ENCODE results near the gene PLEKHG3.

PLEKHG3 gene

DNA sequence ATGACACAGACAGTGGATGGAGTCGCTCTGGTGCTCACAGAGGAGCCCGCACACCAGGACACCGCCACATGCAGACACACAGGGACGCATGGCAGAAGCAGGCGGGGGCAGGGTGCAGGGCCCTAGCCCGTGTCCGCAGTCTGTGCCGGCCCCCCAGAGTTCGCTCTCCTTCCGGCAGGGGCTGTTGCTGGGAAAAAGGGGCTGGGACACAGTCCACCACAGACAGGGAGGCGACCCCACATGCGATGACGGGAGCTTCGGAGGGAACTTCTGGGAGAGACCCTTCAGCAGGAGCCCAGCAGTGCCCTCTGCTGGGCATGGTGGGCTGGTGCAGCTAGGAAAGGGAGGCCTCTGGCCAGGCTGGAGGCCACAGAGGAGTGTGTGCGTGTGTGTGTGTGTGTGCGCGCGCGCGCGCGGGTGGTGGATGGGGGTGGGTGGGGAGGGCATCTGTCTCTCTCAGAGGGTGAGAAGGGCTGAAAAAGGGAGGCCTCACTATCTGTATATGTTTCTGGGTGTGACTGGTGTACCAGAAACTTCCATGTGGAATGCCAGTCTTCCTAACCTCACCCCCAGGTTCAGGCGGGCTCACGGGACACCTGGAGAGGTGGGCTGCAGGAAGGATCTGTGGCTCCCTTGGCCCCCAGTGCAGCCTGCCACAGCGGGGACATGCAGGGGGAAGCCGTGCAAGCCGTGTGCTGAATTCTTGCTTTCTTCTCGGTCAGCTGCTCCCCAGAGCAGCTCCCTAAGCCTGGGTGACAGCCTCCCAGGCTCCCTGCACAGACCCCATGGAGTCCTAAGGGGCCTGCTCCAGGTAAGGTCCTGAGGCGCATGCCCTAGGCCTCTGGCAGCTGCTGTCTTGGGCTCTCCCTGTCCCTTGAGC, 60.7 kb downstream of the PLEKHG3 start:
- peak; percentile 26 for DNase-seq (ENCODE audit: low read depth)

DNA sequence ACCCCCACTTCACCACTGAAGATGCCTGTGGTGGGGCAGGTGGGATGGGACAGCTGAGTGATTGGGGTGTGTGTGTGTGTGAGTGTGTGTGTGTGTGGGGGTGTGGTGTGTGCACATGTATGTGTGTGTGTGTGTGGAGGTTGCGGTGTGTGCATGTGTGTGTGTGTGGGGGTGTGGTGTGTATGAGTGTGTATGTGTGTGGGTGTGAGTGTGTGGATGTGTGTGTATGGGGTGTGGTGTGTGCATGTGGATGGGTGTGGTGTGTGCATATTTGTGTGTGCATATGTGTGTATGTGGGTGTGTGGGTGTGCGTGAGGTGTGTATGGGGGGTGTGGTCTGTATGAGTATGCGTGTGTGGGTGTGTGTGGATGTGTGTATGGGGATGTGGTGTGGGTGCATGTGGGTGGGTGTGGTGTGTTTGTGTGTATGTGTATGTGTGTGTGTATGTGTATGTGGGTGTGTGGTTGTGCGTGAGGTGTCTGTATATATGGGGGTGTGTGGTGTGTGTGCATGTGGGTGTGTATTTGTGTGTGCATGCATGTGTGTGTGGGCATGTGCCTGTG, 61.6 kb downstream of the PLEKHG3 start:
- no peak for DNase-seq (ENCODE audit: low read depth)

- DNase-seq (ENCODE audit: low read depth) = no peak
These were observed 62.4 kb downstream of the PLEKHG3 start for GRCh38 chr14:64766430-64767151.

- no peak for DNase-seq (ENCODE audit: low read depth)
These were observed 63.2 kb downstream of the PLEKHG3 start for GRCh38 chr14:64767215-64767964.

GRCh38 chr14:64768401-64769095, 64.3 kb downstream of the PLEKHG3 start:
- DNase-seq (ENCODE audit: low read depth) = no peak

GRCh38 chr14:64769096-64770020, 65.1 kb downstream of the PLEKHG3 start:
- no peak for DNase-seq (ENCODE audit: low read depth)

DNA sequence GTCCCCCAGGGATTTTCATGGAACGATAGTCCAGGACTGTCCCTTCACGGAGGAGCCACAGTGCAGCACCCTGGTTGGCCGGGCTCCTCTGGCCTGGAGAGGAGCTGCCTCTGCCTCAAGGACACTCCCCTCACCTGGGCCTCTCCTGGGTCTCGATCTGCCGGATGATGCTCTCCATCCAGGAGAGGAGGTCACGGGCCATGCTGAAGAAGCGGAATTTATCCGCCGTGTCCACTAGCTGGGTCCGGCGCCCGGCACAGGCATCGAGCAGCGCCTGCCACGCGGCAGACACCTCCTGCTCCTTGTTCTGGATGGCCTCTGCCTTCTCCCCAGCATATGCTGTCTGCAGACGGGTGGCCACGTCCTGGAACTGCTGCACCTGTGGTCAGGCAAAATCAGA, 66.5 kb downstream of the PLEKHG3 start:
- DNase-seq (ENCODE audit: low read depth) = no peak

DNA sequence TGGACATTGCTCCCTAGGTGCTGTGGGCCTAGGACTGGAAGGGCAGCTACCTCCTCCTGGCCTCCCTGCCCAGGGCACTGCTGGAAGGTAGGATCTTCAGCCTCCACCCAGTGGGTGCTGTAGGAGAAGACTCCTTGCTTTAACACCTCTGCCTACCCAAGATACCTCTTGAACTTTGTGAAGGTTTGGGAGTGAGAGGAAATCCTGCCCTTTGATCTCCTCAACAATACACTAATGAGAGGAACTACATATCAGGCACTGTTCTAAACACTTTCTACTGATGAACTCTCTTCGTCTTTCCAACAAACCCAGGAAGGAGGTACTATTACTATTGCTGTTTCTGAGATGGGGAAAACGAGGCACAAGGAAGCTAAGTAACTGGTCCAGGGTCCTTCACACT, 66.9 kb downstream of the PLEKHG3 start:
- no peak for DNase-seq (ENCODE audit: low read depth)

DNA sequence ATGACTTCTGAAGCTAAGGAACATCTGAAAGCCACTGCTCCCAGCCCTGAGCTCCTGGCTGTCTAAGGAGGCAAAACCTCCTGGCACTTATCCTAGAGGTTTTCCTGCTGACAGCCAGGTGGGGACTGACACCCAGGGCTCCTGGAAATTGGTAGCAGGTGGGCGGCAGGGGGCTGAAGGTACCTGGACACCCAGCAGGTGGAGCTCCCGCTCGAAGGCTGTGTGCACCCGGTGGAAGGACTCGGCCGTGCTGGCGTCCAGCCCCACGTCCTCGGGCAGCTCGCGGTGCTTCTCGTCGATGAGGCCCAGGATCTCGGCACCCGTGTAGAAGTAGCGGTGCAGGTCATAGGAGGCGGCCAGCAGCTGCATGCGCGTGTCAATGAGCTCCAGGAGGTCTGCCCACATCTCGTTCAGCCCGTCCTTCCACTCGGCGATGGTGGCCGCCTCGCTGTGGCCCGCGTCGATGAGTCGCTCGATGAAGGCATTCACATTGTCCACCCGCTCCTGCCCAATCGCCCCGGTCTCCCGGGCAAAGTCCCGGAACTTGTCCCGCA, 68.2 kb downstream of the PLEKHG3 start:
- no peak for DNase-seq (ENCODE audit: low read depth)

DNA sequence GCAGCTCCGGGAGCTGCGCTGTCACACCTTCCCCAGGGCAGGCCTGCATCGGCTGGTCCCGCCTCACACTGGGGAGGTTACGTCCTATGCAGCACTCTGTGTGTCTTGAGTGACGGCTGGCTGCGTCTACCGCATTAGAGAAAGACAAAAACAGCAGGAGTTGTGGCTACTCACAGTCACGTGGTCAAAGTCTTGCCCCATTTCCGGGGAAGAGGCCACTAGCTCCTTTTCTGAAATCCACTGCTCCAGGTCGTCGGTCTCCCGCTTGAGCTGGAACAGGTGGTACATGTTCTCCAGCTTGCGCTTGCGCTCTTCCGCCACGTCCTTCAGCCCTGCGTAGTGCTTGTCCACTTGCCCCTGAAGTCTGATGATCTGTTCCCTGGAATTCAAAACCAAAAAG, 68.8 kb downstream of the PLEKHG3 start:
- DNase-seq (ENCODE audit: low read depth) = no peak

DNA sequence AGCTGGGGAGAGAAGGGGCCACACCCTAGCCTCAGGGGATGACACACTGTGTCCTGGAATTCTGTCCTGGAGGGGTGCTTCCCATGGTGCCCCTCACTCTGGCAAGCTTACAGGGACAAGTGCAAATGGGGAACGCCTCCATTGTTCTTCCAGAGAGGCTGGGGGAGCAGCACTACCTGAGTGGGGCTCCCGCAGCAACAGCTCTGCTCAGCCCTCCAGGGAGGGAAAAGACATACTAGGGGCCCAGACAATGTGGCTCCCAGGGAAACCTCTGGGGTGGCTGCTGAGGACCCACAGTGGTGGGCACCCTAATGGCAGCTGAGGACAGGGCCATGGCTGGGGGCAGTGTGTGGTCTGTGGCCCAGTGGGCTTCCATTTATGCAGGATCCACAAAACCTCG, 69.4 kb downstream of the PLEKHG3 start:
- DNase-seq (ENCODE audit: low read depth) = no peak

DNA sequence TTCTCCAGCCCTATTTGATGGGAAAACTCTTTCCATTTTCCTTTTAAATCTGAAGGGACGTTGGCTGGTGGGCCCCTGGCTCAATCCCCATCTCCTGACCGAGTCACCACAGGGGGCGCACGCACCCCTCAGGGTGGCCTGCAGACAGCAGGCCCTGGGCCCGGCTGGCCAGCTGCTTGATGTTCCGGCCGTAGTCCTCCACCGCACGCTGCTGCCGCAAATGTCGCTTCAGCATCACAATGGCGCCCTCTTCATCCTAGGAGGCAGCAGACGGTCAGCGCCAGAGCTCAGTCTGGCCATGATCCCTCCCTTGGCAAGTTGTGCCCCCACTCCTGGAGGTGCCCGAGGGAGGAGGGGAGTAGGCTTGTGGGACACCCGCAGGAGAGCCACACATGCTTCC, 70.0 kb downstream of the PLEKHG3 start:
- no peak for DNase-seq (ENCODE audit: low read depth)

DNA sequence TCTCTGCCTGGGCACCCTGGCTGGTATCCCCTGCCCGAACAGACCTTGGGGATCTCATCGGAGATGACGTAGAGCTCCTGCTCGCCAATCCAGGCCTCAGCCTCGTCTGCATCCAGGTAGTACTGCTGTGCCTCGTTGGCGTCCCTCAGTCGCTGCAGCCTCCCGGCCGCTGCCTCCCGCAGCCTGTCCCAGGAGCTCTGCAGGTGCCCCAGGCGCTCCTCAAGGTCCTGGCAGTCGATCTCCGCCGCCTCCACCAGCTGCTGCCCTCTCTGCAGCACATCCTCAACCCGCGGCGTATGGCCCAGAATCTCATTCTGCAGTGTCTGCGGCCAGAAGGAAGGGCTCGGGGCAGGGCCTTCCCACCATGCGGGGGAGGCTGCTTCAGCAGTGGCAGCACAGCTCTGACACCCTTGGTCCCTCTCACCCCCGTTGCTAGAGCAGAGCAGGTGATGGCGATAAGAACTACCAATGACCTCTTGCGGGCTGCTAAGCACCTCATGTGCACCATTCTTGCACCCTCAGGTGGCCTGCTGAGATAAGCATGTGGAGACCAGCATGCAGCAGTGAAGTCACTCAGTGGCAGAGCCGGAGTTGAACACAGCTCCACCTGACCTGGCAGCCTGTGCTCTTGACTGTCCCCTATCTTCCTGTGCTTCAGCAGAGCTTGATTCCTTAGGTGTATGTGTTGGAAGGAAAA, 71.0 kb downstream of the PLEKHG3 start:
- no peak for DNase-seq (ENCODE audit: low read depth)

DNA sequence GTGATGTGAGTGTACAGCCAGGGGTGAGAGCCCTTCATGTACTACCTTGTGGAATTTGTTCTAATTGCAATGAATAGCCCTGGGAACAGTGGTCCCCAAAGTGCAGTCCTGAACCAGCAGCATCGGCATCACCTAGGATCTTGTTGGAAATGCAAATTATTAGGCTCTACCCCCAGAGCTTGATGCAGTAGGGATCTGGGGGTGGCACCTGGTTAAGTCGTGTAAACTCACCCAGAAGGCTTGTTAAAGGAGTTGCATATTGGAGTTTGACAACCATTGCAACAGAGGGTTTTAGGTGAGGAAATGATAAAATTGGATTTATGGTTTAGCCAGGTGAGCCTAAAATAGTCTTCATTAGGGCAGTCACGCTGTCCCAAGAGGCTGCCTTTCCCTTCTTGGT, 73.2 kb downstream of the PLEKHG3 start:
- DNase-seq (ENCODE audit: low read depth) = no peak

- DNase-seq (ENCODE audit: low read depth) = no peak
These were observed 74.0 kb downstream of the PLEKHG3 start for GRCh38 chr14:64778104-64778754.

DNA sequence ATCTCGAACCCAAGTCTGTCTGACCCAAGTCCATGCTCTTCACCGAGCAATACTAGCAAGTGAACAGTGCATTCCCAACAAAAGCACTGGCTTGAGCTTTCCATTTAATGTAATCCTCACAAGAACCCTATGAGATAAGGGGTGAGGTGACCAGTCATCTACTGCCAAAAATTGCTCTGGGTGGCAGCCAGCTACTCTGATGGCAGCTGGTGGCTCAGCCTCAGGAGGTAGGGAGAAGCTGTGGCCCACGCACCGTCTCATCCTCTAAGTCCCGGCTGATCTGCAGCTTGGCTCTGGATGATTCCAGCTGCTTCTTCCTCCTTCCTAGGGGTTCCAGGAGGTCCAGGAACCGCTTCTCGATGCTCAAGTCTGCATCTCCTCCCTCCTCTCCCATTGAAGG, 75.2 kb downstream of the PLEKHG3 start:
- no peak for DNase-seq (ENCODE audit: low read depth)

GRCh38 chr14:64782196-64782595, 78.0 kb downstream of the PLEKHG3 start:
- no peak for DNase-seq (ENCODE audit: low read depth)

GRCh38 chr14:64784006-64784405, 79.8 kb downstream of the PLEKHG3 start:
- DNase-seq (ENCODE audit: low read depth) = no peak
